ENCODE results near the gene SYNJ2.

- TF ChIP-seq, protein P1, sequence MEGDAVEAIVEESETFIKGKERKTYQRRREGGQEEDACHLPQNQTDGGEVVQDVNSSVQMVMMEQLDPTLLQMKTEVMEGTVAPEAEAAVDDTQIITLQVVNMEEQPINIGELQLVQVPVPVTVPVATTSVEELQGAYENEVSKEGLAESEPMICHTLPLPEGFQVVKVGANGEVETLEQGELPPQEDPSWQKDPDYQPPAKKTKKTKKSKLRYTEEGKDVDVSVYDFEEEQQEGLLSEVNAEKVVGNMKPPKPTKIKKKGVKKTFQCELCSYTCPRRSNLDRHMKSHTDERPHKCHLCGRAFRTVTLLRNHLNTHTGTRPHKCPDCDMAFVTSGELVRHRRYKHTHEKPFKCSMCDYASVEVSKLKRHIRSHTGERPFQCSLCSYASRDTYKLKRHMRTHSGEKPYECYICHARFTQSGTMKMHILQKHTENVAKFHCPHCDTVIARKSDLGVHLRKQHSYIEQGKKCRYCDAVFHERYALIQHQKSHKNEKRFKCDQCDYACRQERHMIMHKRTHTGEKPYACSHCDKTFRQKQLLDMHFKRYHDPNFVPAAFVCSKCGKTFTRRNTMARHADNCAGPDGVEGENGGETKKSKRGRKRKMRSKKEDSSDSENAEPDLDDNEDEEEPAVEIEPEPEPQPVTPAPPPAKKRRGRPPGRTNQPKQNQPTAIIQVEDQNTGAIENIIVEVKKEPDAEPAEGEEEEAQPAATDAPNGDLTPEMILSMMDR (conservative IDR thresholded peaks at IDR 0.05; ENCODE audit: low read depth in 2 of 2): no peak
- TF ChIP-seq, protein P2, sequence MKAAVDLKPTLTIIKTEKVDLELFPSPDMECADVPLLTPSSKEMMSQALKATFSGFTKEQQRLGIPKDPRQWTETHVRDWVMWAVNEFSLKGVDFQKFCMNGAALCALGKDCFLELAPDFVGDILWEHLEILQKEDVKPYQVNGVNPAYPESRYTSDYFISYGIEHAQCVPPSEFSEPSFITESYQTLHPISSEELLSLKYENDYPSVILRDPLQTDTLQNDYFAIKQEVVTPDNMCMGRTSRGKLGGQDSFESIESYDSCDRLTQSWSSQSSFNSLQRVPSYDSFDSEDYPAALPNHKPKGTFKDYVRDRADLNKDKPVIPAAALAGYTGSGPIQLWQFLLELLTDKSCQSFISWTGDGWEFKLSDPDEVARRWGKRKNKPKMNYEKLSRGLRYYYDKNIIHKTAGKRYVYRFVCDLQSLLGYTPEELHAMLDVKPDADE (IDR thresholded peaks at IDR 0.05): no peak
- TF ChIP-seq POLR2AphosphoS5 (IDR thresholded peaks at IDR 0.05; ENCODE audit: low read depth) (no peak), EZH2phosphoT487 (IDR thresholded peaks at IDR 0.05; ENCODE audit: unreplicated experiment) (no peak), EZH2 (IDR thresholded peaks at IDR 0.05; ENCODE audit: low read depth, unreplicated experiment) (no peak), ZNF331 (CRISPR knock-in tag; IDR thresholded peaks at IDR 0.05; ENCODE audit: low read depth) (no peak), STAT1 (IDR thresholded peaks at IDR 0.05; ENCODE audit: unreplicated experiment) (no peak), CREB1 (CRISPR knock-in tag; IDR thresholded peaks at IDR 0.05; ENCODE audit: low read depth) (no peak), NANOG (IDR thresholded peaks at IDR 0.05; ENCODE audit: borderline replicate concordance) (no peak)
- TF ChIP-seq, protein P3, sequence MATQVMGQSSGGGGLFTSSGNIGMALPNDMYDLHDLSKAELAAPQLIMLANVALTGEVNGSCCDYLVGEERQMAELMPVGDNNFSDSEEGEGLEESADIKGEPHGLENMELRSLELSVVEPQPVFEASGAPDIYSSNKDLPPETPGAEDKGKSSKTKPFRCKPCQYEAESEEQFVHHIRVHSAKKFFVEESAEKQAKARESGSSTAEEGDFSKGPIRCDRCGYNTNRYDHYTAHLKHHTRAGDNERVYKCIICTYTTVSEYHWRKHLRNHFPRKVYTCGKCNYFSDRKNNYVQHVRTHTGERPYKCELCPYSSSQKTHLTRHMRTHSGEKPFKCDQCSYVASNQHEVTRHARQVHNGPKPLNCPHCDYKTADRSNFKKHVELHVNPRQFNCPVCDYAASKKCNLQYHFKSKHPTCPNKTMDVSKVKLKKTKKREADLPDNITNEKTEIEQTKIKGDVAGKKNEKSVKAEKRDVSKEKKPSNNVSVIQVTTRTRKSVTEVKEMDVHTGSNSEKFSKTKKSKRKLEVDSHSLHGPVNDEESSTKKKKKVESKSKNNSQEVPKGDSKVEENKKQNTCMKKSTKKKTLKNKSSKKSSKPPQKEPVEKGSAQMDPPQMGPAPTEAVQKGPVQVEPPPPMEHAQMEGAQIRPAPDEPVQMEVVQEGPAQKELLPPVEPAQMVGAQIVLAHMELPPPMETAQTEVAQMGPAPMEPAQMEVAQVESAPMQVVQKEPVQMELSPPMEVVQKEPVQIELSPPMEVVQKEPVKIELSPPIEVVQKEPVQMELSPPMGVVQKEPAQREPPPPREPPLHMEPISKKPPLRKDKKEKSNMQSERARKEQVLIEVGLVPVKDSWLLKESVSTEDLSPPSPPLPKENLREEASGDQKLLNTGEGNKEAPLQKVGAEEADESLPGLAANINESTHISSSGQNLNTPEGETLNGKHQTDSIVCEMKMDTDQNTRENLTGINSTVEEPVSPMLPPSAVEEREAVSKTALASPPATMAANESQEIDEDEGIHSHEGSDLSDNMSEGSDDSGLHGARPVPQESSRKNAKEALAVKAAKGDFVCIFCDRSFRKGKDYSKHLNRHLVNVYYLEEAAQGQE (IDR thresholded peaks at IDR 0.05; ENCODE audit: unreplicated experiment): no peak
Observed at GRCh38 chr6:158095031-158095430, 113.4 kb downstream of the SYNJ2 start.

Data from GM23338 (cell line).